ENCODE data around the gene ARHGAP1.

ARHGAP1 gene

DNA sequence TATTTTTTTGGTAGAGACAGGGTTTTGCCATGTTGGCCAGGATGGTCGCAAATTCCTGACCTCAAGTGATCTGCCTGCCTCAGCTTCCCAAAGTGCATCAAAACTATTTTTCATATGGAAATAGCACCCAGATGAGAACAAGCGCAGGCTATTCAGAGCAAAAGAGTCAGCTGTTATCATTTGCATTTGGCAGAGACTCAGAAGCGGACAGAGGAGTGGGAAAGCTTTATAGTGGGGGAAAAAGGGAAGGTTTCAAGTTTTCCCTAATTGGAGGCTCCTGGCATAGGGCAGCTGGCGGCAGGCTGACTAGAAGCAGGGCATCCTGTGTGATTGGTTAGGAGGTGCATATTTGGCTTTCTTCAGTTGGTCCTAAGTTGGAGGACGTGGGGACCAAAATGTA, 62.9 kb downstream of the ARHGAP1 start:
- H3K27ac ChIP-seq, result no peak overlapping the region
- TF ChIP-seq CTCF (IDR thresholded peaks at IDR 0.05) (no peak), ZFX (IDR thresholded peaks at IDR 0.05; ENCODE audit: borderline replicate concordance) (no peak)

DNA sequence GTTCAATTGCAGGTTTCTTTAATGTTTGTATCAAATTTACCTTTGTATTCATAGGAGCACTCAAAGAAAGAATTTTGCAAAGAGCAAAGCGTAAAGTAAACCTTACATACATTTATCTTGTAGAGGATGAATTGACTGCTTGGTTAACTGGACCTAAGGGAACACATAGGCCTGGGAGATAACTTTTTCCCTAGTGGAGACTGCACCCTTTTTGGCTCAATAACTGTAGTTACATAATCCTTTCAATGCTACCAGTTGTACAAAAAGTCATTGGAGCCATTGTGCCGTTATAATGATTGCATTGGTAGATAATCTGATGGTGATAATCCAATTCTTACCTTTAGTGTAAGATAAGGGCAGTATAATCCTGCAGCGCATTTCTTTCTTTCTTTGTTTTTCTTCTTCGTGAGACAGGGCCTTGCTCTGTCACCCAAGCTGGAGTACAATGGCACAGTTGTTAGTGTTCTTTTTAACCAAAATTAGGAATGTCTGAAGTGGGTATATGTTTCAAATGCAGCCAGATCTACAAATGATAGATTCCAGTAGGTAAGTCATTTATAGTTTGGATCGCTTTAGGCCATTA, 64.8 kb downstream of the ARHGAP1 start:
- no peak for TF ChIP-seq ZFX (IDR thresholded peaks at IDR 0.05; ENCODE audit: borderline replicate concordance)
- TF ChIP-seq CTCF (IDR thresholded peaks at IDR 0.05), result no peak
- H3K27ac ChIP-seq, result no peak overlapping the region

DNA sequence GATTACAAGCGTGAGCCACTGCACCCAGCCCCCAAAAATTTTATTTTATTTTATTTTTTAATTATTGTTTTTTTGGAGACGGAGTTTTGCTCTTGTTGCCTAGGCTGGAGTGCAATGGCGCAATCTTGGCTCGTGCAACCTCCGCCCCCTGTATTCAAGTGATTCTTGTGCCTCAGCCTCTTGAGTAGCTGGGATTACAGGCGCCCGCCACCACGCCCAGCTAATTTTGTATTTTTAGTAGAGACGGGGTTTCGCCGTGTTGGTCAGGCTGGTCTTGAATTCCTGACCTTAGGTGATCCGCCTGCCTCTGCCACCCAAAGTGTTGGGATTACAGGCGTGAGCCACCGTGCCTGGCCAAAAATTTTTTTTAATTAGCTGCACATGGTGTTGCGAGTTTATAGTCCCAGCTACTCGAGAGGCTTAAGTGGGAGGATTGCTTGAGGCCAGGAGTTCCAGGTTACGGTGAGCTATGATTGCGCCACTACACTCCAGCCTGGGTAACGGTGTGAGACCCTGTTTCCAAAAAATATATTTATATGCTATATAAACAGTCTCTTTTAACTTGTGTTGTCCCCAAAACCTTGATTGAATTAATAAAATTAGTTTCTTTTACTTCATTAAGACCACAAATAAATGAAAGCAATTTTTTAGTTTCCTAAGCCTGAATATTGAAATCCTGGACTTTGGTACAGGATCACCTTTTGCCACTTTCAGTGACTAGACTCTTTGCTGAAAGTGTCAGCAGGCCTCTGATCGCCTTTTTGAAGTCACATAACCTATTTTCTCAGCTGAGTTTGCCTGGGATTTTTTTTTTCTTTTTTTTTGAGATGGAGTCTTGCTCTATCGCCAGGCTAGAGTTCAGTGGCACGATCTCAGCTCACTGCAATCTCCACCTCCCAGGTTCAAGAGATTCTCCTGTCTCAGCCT, 66.9 kb downstream of the ARHGAP1 start:
- H3K27ac ChIP-seq, result no peak overlapping the region
- no peak for TF ChIP-seq CTCF (IDR thresholded peaks at IDR 0.05)
- TF ChIP-seq ZFX (IDR thresholded peaks at IDR 0.05; ENCODE audit: borderline replicate concordance), result no peak

DNA sequence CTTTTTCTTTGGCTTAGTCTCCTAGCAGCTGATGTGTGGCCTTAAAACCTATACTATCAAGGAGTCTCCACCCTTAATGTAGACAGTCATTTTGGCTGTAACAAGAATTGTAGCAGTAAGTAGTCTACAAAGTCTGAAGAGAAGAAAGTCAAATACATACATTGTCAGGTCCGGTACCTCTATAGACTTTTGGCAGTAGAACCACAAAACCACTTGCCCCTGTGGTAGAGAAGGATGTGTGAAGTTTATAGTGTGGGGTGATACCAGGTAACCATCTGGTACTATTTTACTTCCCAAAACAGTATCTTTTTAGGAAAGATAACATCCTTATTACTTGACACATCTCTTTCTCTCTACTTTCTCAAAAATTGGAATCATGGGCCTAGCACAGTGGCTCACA, 67.9 kb downstream of the ARHGAP1 start:
- no peak overlapping the region for H3K27ac ChIP-seq
- TF ChIP-seq ZFX (IDR thresholded peaks at IDR 0.05; ENCODE audit: borderline replicate concordance), result no peak
- no peak for TF ChIP-seq CTCF (IDR thresholded peaks at IDR 0.05)

- no peak overlapping the region for H3K27ac ChIP-seq
- TF ChIP-seq CTCF (IDR thresholded peaks at IDR 0.05) (no peak), ZFX (IDR thresholded peaks at IDR 0.05; ENCODE audit: borderline replicate concordance) (no peak)
Observed at GRCh38 chr11:46631676-46632075, 68.7 kb downstream of the ARHGAP1 start.

DNA sequence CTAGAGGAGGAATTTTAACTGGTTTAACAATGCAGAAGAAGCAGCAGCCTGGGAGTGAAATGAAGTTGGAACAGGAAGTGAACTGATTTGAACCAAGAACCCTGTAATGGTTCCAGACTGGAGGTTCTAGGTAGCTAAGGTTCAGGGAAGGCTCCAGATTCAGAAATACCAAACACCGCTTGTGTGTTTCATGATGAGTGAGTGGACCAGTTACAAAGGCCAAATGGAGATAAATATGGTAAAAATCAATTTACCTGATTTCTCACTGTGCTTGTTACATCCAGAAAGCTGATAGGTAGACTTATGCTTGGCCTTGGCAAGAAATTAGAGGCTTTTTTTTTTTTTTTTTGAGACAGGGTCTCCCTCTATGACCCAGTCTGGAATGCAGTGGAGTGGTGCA, 70.2 kb downstream of the ARHGAP1 start:
- H3K27ac ChIP-seq, result no peak overlapping the region
- TF ChIP-seq ZFX (IDR thresholded peaks at IDR 0.05; ENCODE audit: borderline replicate concordance) (no peak), CTCF (IDR thresholded peaks at IDR 0.05) (no peak)

GRCh38 chr11:46628961-46629360, 71.5 kb downstream of the ARHGAP1 start:
- H3K27ac ChIP-seq, result no peak overlapping the region
- TF ChIP-seq ZFX (IDR thresholded peaks at IDR 0.05; ENCODE audit: borderline replicate concordance), result no peak
- TF ChIP-seq CTCF (IDR thresholded peaks at IDR 0.05), result no peak
